Testis (tissue), 2 donors: ENCODE results near the gene DPH3.

Experiments
- CTCF ChIP-seq, 3 experiments: fragments of 450-650 bp in 2 of 3; fragments of 200-600 bp in 1 of 3; sonication (generic) in 1 of 3; IDR thresholded peaks; one replicate each; pipeline ENCODE4 v1.5.1; 2016 to 2019; ENCODE audit warnings: antibody characterized with exemption in 3 of 3, mild to moderate bottlenecking in 2 of 3, moderate library complexity in 1 of 3
- POLR2A ChIP-seq: fragments of 450-650 bp; IDR thresholded peaks from one replicate; pipeline ENCODE4 v1.6.1; 2017; ENCODE audit warnings: antibody characterized with exemption, mild to moderate bottlenecking, moderate library complexity

DNA sequence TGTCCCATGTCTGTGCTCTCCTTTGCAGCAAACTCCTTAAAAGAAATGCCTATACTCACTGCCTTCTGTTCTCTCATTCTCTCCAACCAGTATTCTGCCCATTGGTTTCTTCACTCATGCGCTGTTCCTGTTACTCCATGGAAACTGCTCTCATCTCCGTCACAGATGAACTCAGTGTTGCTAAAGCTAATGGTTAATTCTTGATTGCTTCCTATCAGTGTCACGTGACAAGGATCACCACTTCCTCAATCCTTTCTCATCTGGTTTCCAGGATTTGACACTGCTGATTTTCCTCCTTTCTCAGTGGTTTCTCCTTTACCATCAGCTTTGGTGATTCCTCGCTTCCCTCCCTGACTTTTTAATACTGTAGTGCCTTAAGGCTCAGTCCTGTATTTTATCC is 2.6 kb downstream of the DPH3 start:
- TF ChIP-seq CTCF (IDR thresholded peaks at IDR 0.05) (no peak), POLR2A (no peak)
